ENCODE measurements around the gene LIMA1. TPM values are rescaled to one million over a fixed set of nuclear protein-coding genes. Genes with fewer than 3 reads are reported as not detected.
A peak's percentile ranks its signal among the peaks of the same experiment; 100 is the strongest.
"Not testable (repeated sequence)": the region's sequence is repeated elsewhere in the genome, so short reads cannot be mapped to it uniquely, and the experiment has no call there.

The LIMA1 gene
- total RNA-seq, 1 donor from 2014 or later, result 40.9 TPM

DNA sequence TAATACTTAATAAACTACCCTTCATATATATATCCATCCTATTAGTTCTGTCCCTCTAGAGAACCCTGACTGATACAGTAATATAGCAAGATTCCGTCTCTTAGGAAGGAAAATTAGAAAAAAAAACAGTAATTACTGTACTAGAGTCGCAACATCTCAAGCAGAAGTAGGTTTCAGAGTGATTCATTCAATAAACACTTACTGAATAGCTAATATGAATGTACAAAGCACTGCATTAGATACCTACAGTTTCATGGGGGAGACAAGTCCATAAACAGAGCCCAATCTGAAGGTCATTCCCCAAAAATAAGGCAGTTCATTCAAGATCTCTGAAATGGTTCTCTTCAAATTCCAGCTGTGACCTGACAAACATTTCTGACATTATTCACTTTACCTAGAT, 126.1 kb downstream of the LIMA1 start:
- Mint-ChIP-seq H3K36me3 (ENCODE audit: insufficient read depth) (peaks cover 7% of the 10 kb centered on the region), H3K4me1 (ENCODE audit: low read depth) (peaks cover 4% of the 10 kb centered on the region), H3K27ac (peak overlapping the region; percentile 47), H3K9me3 (ENCODE audit: low read depth) (no peaks in the 10 kb centered on the region), H3K27me3 (no peaks in the 10 kb centered on the region), H3K4me3 (ENCODE audit: low read depth) (no peak overlapping the region)
- TF ChIP-seq, protein P1, sequence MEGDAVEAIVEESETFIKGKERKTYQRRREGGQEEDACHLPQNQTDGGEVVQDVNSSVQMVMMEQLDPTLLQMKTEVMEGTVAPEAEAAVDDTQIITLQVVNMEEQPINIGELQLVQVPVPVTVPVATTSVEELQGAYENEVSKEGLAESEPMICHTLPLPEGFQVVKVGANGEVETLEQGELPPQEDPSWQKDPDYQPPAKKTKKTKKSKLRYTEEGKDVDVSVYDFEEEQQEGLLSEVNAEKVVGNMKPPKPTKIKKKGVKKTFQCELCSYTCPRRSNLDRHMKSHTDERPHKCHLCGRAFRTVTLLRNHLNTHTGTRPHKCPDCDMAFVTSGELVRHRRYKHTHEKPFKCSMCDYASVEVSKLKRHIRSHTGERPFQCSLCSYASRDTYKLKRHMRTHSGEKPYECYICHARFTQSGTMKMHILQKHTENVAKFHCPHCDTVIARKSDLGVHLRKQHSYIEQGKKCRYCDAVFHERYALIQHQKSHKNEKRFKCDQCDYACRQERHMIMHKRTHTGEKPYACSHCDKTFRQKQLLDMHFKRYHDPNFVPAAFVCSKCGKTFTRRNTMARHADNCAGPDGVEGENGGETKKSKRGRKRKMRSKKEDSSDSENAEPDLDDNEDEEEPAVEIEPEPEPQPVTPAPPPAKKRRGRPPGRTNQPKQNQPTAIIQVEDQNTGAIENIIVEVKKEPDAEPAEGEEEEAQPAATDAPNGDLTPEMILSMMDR (IDR thresholded peaks at IDR 0.05; ENCODE audit: unreplicated experiment), result no peak
- no peak for DNase-seq (ENCODE audit: low spot score, unreplicated experiment)

DNA sequence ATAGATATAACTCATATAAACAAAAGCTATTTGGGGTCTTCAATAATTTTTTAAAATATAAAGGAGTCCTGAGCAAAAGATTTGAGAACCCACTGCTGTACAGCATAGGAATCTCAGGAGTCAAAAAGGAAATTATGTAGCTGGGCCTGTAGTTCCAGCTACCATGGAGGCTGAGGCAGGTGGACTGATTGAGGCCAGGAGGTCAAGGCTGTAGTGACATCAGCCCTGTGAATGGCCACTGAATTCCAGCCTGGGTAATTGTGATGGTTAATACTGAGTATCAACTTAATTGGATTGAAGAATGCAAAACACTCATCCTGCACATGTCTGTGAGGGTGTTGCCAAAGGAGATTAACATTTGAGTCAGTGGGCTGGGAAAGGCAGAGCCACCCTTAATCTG, 126.7 kb downstream of the LIMA1 start:
- Mint-ChIP-seq H3K4me3 (ENCODE audit: low read depth) (no peak overlapping the region), H3K4me1 (ENCODE audit: low read depth) (peaks cover 4% of the 10 kb centered on the region), H3K9me3 (ENCODE audit: low read depth) (no peaks in the 10 kb centered on the region), H3K27ac (no peak overlapping the region), H3K36me3 (ENCODE audit: insufficient read depth) (peaks cover 7% of the 10 kb centered on the region), H3K27me3 (no peaks in the 10 kb centered on the region)
- TF ChIP-seq, protein P1 (IDR thresholded peaks at IDR 0.05; ENCODE audit: unreplicated experiment), result no peak
- DNase-seq (ENCODE audit: low spot score, unreplicated experiment), result no peak

DNA sequence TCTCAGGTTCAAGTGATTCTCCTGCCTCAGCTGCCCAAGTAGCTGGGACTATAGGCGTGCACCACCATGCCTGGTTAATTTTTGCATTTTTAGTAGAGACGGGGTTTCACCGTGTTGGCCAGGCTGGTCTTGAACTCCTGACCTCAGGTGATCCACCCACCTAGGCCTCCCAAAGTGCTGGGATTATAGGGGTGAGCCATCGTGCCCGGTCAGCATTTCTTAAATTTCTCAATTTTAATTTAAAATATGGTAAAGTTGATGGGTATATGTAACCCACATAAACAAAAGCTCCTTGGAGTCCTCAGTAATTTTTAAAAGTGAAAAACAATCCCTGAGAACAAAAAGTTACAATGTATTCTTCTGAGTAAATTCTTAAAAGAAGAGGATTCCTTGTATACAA, 128.4 kb downstream of the LIMA1 start:
- H3K4me3 Mint-ChIP-seq (ENCODE audit: low read depth); DNase-seq (ENCODE audit: low spot score, unreplicated experiment); H3K36me3 Mint-ChIP-seq (ENCODE audit: insufficient read depth); H3K9me3 Mint-ChIP-seq (ENCODE audit: low read depth); H3K4me1 Mint-ChIP-seq (ENCODE audit: low read depth); H3K27me3 Mint-ChIP-seq; H3K27ac Mint-ChIP-seq: not testable (repeated sequence)

DNA sequence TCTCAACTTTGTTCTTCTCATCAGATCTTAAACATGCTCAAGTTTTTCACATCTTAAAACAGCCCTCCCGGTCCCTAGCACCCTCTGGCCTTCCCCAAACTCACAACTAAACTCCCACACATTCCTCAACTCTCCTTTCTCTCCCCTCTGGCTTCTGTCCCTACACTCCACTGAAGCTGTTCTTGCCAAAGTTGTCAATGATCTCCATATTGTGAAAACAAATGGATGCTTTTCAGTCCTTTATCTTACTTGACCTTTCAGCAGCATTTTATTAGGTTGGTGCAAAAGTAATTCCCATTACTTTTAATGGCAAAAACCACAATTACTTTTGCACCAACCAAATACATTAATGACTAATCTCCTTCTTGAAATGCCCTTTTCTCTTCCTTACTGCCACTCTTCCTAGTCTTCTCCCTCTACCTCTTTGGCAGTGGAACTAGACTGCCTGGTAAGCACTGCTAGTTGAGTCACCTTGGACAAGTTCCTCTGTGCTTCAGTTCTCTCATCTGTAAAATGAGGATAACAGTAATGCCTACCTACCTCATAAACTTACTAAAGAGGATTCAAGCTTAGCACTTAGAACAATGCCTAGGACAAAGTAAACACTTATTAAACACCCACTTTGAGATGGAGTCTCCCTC, 132.2 kb downstream of the LIMA1 start:
- DNase-seq (ENCODE audit: low spot score, unreplicated experiment), result no peak
- H3K9me3 Mint-ChIP-seq (ENCODE audit: low read depth), result no peaks in the 10 kb centered on the region
- H3K36me3 Mint-ChIP-seq (ENCODE audit: insufficient read depth), result no peaks in the 10 kb centered on the region
- H3K27me3 Mint-ChIP-seq, result no peaks in the 10 kb centered on the region
- no peak overlapping the region for H3K4me3 Mint-ChIP-seq (ENCODE audit: low read depth)
- TF ChIP-seq, protein P1 (IDR thresholded peaks at IDR 0.05; ENCODE audit: unreplicated experiment), result no peak
- no peaks in the 10 kb centered on the region for H3K4me1 Mint-ChIP-seq (ENCODE audit: low read depth)
- no peak overlapping the region for H3K27ac Mint-ChIP-seq

DNA sequence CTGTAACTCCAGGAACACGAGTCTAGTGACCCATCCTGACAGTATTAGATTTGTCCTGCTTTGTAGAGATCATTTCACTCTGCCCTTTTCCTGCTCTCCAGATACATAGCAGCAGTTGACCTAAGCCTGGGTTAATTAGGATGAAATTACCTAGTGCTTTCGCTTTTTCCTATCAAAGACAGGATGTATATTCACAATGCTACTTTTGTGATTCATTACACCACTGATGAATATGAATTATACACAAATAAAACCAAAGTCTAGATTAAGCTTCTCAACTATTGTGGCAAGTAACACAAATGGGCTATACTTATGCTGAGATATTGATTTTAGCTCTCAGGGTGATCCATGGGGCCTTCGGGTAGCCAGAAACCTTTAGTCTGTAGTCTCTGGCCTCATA, 134.0 kb downstream of the LIMA1 start:
- Mint-ChIP-seq H3K27me3 (no peaks in the 10 kb centered on the region), H3K9me3 (ENCODE audit: low read depth) (no peaks in the 10 kb centered on the region), H3K4me3 (ENCODE audit: low read depth) (no peak overlapping the region), H3K36me3 (ENCODE audit: insufficient read depth) (no peaks in the 10 kb centered on the region), H3K4me1 (ENCODE audit: low read depth) (peaks cover 6% of the 10 kb centered on the region), H3K27ac (peak overlapping the region; percentile 37)
- TF ChIP-seq, protein P1 (IDR thresholded peaks at IDR 0.05; ENCODE audit: unreplicated experiment), result no peak
- no peak for DNase-seq (ENCODE audit: low spot score, unreplicated experiment)

DNA sequence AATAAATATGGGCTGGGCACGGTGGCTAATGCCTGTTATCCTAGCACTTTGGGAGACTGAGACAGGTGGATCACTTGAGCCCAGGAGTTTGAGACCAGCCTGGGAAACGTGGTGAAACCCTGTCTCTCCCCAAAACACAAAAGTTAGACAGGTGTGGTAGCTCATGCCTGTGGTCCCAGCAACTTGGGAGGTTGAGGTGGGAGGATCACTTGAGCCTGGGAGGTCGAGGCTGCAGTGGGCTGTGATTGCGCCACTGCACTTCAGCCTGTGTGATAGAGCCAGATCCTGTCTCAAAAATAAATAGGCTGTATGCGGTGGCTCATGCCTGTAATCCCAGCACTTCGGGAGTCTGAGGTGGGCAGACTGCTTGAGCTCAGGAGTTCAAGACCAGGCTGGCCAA, 135.3 kb downstream of the LIMA1 start:
- H3K9me3 Mint-ChIP-seq (ENCODE audit: low read depth); DNase-seq (ENCODE audit: low spot score, unreplicated experiment): not testable (repeated sequence)

More for the DNA sequence above, 135.3 kb downstream of the LIMA1 start:
- H3K4me1 Mint-ChIP-seq (ENCODE audit: low read depth), result peaks cover 13% of the 10 kb centered on the region
- H3K27ac Mint-ChIP-seq; H3K36me3 Mint-ChIP-seq (ENCODE audit: insufficient read depth); H3K27me3 Mint-ChIP-seq; H3K4me3 Mint-ChIP-seq (ENCODE audit: low read depth): not testable (repeated sequence)
